ENCODE results near the gene SLC24A4.

SLC24A4 gene

GRCh38 chr14:92475451-92476187, 152.7 kb downstream of the SLC24A4 start:
- no peak for DNase-seq (ENCODE audit: low spot score)

GRCh38 chr14:92480856-92481255, 157.9 kb downstream of the SLC24A4 start:
- no peak for DNase-seq (ENCODE audit: low spot score)

GRCh38 chr14:92481386-92481785, 158.4 kb downstream of the SLC24A4 start:
- DNase-seq (ENCODE audit: low spot score), result no peak

- no peak for DNase-seq (ENCODE audit: low spot score)
Measured at GRCh38 chr14:92481811-92482555, 159.0 kb downstream of the SLC24A4 start.

GRCh38 chr14:92482621-92483319, 159.8 kb downstream of the SLC24A4 start:
- no peak for DNase-seq (ENCODE audit: low spot score)

- DNase-seq (ENCODE audit: low spot score), result no peak
Measured at GRCh38 chr14:92484132-92484823, 161.3 kb downstream of the SLC24A4 start.

GRCh38 chr14:92486881-92487280, 163.9 kb downstream of the SLC24A4 start:
- no peak for DNase-seq (ENCODE audit: low spot score)

- no peak for DNase-seq (ENCODE audit: low spot score)
Measured at GRCh38 chr14:92487513-92488133, 164.7 kb downstream of the SLC24A4 start.

- DNase-seq (ENCODE audit: low spot score), result no peak
Measured at GRCh38 chr14:92489394-92490238, 166.7 kb downstream of the SLC24A4 start.

GRCh38 chr14:92490239-92490959, 167.4 kb downstream of the SLC24A4 start:
- DNase-seq (ENCODE audit: low spot score), result no peak

- no peak for DNase-seq (ENCODE audit: low spot score)
Measured at GRCh38 chr14:92491782-92492181, 168.8 kb downstream of the SLC24A4 start.

GRCh38 chr14:92492258-92492657, 169.3 kb downstream of the SLC24A4 start:
- no peak for DNase-seq (ENCODE audit: low spot score)

GRCh38 chr14:92493024-92493423, 170.1 kb downstream of the SLC24A4 start:
- DNase-seq (ENCODE audit: low spot score), result no peak

- DNase-seq (ENCODE audit: low spot score), result no peak
Measured at GRCh38 chr14:92493492-92493891, 170.5 kb downstream of the SLC24A4 start.

- DNase-seq (ENCODE audit: low spot score), result no peak
Measured at GRCh38 chr14:92494512-92494911, 171.5 kb downstream of the SLC24A4 start.

GRCh38 chr14:92495027-92495426, 172.1 kb downstream of the SLC24A4 start:
- DNase-seq (ENCODE audit: low spot score), result no peak

GRCh38 chr14:92496191-92496857, 173.4 kb downstream of the SLC24A4 start:
- no peak for DNase-seq (ENCODE audit: low spot score)

- no peak for DNase-seq (ENCODE audit: low spot score)
Measured at GRCh38 chr14:92497391-92497790, 174.4 kb downstream of the SLC24A4 start.

GRCh38 chr14:92499234-92499633, 176.3 kb downstream of the SLC24A4 start:
- DNase-seq (ENCODE audit: low spot score), result no peak

GRCh38 chr14:92500491-92500941, 177.6 kb downstream of the SLC24A4 start:
- DNase-seq (ENCODE audit: low spot score), result peak; percentile 26

All from SW480 (cell line).